ENCODE results near the gene TTC21A. TPM values are rescaled to one million over a fixed set of nuclear protein-coding genes. Genes with fewer than 3 reads are reported as not detected.

The TTC21A gene
- polyA plus RNA-seq, 4 donors: 1.7 to 12.7 (median 7.0) TPM

GRCh38 chr3:39146611-39147591, 39.4 kb downstream of the TTC21A start:
- Histone ChIP-seq H3K9me3 (ENCODE audit: control insufficient read depth in 2 of 2, insufficient read depth in 1 of 2, low read depth in 1 of 2, low read length in 1 of 2) (no peaks in the 10 kb centered on the region), H3K4me1 (ENCODE audit: control insufficient read depth in 3 of 3, insufficient read depth in 2 of 3, low read depth in 1 of 3, low read length in 2 of 3) (peaks cover 24 to 70% (median 39%) of the 10 kb centered on the region in 3 donors), H3K4me3 (ENCODE audit: low read depth in 1 of 3, low read length in 3 of 3) (peak overlapping the region in 1 of 3 donors; percentile 22), H3K36me3 (ENCODE audit: control insufficient read depth in 3 of 3, insufficient read depth in 2 of 3, low read depth in 1 of 3, low read length in 3 of 3) (peaks cover 11 to 58% (median 17%) of the 10 kb centered on the region in 3 donors), H3K27ac (ENCODE audit: low read depth in 1 of 3, low read length in 2 of 3) (peak overlapping the region; percentile 87 to 95 (median 88)), H3K27me3 (ENCODE audit: control insufficient read depth in 3 of 3, insufficient read depth in 3 of 3, low read length in 3 of 3) (no peaks in the 10 kb centered on the region)
- DNase-seq (peak; percentile 69 to 88), FAIRE-seq (no peak)
- 22 to 29% (median 24%) methylated on average over 15 of the region's 15 CpGs for WGBS, 3 donors

GRCh38 chr3:39147711-39148434, 40.4 kb downstream of the TTC21A start:
- peaks cover 8 to 48% (median 17%) of the 10 kb centered on the region in 3 donors for H3K36me3 ChIP-seq (ENCODE audit: control insufficient read depth in 3 of 3, insufficient read depth in 2 of 3, low read depth in 1 of 3, low read length in 3 of 3)
- peak overlapping the region; percentile 87 to 95 (median 88) for H3K27ac ChIP-seq (ENCODE audit: low read depth in 1 of 3, low read length in 2 of 3)
- WGBS, 3 donors: 28 to 55% (median 54%) methylated on average over 9 of the region's 9 CpGs
- H3K9me3 ChIP-seq (ENCODE audit: control insufficient read depth in 2 of 2, insufficient read depth in 1 of 2, low read depth in 1 of 2, low read length in 1 of 2): no peaks in the 10 kb centered on the region
- H3K4me3 ChIP-seq (ENCODE audit: low read depth in 1 of 3, low read length in 3 of 3): no peak overlapping the region
- DNase-seq (peak; percentile 45 to 72), FAIRE-seq (no peak)
- no peaks in the 10 kb centered on the region for H3K27me3 ChIP-seq (ENCODE audit: control insufficient read depth in 3 of 3, insufficient read depth in 3 of 3, low read length in 3 of 3)
- H3K4me1 ChIP-seq (ENCODE audit: control insufficient read depth in 3 of 3, insufficient read depth in 2 of 3, low read depth in 1 of 3, low read length in 2 of 3): peaks cover 21 to 63% (median 35%) of the 10 kb centered on the region in 3 donors

GRCh38 chr3:39148435-39149058, 41.1 kb downstream of the TTC21A start:
- H3K27ac ChIP-seq (ENCODE audit: low read depth in 1 of 3, low read length in 2 of 3): peak overlapping the region; percentile 87 to 95 (median 88)
- H3K4me1 ChIP-seq (ENCODE audit: control insufficient read depth in 3 of 3, insufficient read depth in 2 of 3, low read depth in 1 of 3, low read length in 2 of 3): peaks cover 21 to 60% (median 32%) of the 10 kb centered on the region in 3 donors
- FAIRE-seq: no peak
- H3K4me3 ChIP-seq (ENCODE audit: low read depth in 1 of 3, low read length in 3 of 3): no peak overlapping the region
- H3K27me3 ChIP-seq (ENCODE audit: control insufficient read depth in 3 of 3, insufficient read depth in 3 of 3, low read length in 3 of 3): no peaks in the 10 kb centered on the region
- peaks cover 8 to 42% (median 17%) of the 10 kb centered on the region in 3 donors for H3K36me3 ChIP-seq (ENCODE audit: control insufficient read depth in 3 of 3, insufficient read depth in 2 of 3, low read depth in 1 of 3, low read length in 3 of 3)
- DNase-seq: no peak
- 46 to 62% (median 60%) methylated on average over 9 of the region's 9 CpGs for WGBS, 3 donors
- H3K9me3 ChIP-seq (ENCODE audit: control insufficient read depth in 2 of 2, insufficient read depth in 1 of 2, low read depth in 1 of 2, low read length in 1 of 2): no peaks in the 10 kb centered on the region

DNA sequence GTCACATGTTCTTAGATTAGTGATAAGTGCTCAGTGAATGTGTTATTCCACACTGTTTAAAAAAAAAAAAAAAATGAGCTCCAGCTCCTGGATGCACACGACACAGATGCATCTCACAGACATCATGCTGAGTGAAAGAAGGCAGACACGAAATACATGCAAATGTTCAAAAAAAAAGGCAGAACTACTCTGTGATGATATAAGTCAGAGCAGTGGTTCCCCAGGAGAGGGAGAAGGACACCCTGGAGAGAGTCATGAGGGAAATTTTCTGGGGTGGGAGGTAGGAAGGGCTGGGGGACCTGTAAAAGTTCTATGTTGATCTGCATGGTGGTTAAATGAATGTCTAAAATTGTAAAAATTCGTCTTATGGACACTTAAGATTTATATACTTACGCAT, 41.6 kb downstream of the TTC21A start:
- Histone ChIP-seq H3K4me3 (ENCODE audit: low read depth in 1 of 3, low read length in 3 of 3) (no peak overlapping the region), H3K9me3 (ENCODE audit: control insufficient read depth in 2 of 2, insufficient read depth in 1 of 2, low read depth in 1 of 2, low read length in 1 of 2) (no peaks in the 10 kb centered on the region), H3K4me1 (ENCODE audit: control insufficient read depth in 3 of 3, insufficient read depth in 2 of 3, low read depth in 1 of 3, low read length in 2 of 3) (peaks cover 21 to 64% (median 32%) of the 10 kb centered on the region in 3 donors), H3K27ac (ENCODE audit: low read depth in 1 of 3, low read length in 2 of 3) (peak overlapping the region in 2 of 3 donors; percentile 87 to 95), H3K36me3 (ENCODE audit: control insufficient read depth in 3 of 3, insufficient read depth in 2 of 3, low read depth in 1 of 3, low read length in 3 of 3) (peaks cover 8 to 37% (median 12%) of the 10 kb centered on the region in 3 donors), H3K27me3 (ENCODE audit: control insufficient read depth in 3 of 3, insufficient read depth in 3 of 3, low read length in 3 of 3) (no peaks in the 10 kb centered on the region)
- DNase-seq (no peak), FAIRE-seq (no peak)
- 69 to 79% (median 76%) methylated on average over 4 of the region's 4 CpGs for WGBS, 3 donors

DNA sequence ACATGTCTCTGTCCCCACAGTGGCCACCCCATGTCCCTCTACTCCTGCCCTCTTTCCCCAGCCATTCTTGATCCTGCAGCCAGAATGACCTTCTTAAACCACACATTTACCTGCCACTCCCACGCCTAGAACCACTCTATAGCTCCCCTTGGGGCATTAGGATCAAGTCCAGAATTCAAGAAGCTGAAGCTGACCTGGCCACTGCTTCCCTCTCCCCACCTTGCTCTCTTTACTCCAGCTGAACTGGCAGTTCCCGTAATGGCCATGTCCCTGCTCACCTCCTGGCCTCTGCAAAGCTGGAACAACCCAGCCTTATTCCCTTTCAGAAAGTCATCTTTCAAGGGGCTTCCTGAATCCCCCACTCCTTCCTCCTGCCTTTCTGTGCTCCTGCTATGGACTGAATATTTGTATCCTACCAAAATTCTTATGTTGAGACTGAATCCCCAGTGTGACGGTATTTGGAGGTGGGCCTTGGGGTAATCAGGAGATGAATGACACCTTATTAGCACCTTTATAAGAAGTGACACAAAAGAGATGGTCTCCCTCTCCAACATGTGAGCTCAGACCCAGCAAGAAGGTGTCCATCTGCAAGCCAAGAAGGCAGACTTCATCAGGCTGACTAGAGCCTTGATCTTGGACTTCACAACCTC, 42.1 kb downstream of the TTC21A start:
- H3K27me3 ChIP-seq (ENCODE audit: control insufficient read depth in 3 of 3, insufficient read depth in 3 of 3, low read length in 3 of 3): no peaks in the 10 kb centered on the region
- no peak for DNase-seq
- H3K36me3 ChIP-seq (ENCODE audit: control insufficient read depth in 3 of 3, insufficient read depth in 2 of 3, low read depth in 1 of 3, low read length in 3 of 3): peaks cover 5 to 31% (median 7%) of the 10 kb centered on the region in 3 donors
- peak overlapping the region in 2 of 3 donors; percentile 22 to 100 for H3K27ac ChIP-seq (ENCODE audit: low read depth in 1 of 3, low read length in 2 of 3)
- H3K4me3 ChIP-seq (ENCODE audit: low read depth in 1 of 3, low read length in 3 of 3): no peak overlapping the region
- 77 to 88% (median 80%) methylated on average over 3 of the region's 3 CpGs for WGBS, 3 donors
- H3K4me1 ChIP-seq (ENCODE audit: control insufficient read depth in 3 of 3, insufficient read depth in 2 of 3, low read depth in 1 of 3, low read length in 2 of 3): peaks cover 21 to 70% (median 32%) of the 10 kb centered on the region in 3 donors
- no peaks in the 10 kb centered on the region for H3K9me3 ChIP-seq (ENCODE audit: control insufficient read depth in 2 of 2, insufficient read depth in 1 of 2, low read depth in 1 of 2, low read length in 1 of 2)
- no peak for FAIRE-seq

DNA sequence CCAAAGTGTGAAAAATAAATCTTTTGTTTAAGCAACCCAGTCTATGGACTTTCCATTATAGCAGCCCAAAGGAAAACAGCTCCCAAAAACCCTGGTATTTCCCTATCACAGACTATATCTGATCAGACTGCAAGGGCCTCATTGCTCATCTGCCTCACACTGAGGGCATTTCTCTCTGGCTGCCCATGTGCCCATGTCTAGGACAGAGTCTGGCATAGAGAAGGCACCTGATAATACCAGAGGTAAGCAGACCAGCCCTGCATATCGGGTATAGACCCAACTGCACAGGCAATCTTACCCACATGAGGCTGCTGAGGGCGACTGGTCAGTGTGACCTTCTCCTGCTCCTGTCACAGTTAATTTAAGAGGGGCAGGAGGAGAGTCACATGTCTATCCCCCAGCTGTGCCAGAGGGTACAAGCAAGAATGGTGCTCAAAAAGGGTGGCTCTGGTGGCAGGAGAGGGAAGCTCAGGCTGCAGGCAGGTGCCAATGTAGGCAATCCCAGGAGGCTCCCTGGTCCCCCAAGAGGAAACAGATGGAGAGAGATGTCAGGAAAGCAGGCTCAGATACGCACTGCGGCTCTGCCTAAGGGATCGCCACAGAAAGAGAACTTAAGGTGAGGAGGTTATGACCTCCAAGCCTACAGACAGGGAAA, 42.8 kb downstream of the TTC21A start:
- no peaks in the 10 kb centered on the region for H3K27me3 ChIP-seq (ENCODE audit: control insufficient read depth in 3 of 3, insufficient read depth in 3 of 3, low read length in 3 of 3)
- H3K9me3 ChIP-seq (ENCODE audit: control insufficient read depth in 2 of 2, insufficient read depth in 1 of 2, low read depth in 1 of 2, low read length in 1 of 2): no peaks in the 10 kb centered on the region
- H3K4me1 ChIP-seq (ENCODE audit: control insufficient read depth in 3 of 3, insufficient read depth in 2 of 3, low read depth in 1 of 3, low read length in 2 of 3): peaks cover 24 to 76% (median 32%) of the 10 kb centered on the region in 3 donors
- DNase-seq (peak in 1 of 2 donors; percentile 30), FAIRE-seq (no peak)
- peak overlapping the region in 2 of 3 donors; percentile 21 to 83 for H3K4me3 ChIP-seq (ENCODE audit: low read depth in 1 of 3, low read length in 3 of 3)
- H3K36me3 ChIP-seq (ENCODE audit: control insufficient read depth in 3 of 3, insufficient read depth in 2 of 3, low read depth in 1 of 3, low read length in 3 of 3): peaks cover 0 to 25% (median 3%) of the 10 kb centered on the region in 3 donors
- H3K27ac ChIP-seq (ENCODE audit: low read depth in 1 of 3, low read length in 2 of 3): peak overlapping the region; percentile 15 to 100 (median 96)
- WGBS, 3 donors: 64 to 73% (median 72%) methylated on average over 5 of the region's 5 CpGs

- Histone ChIP-seq H3K27me3 (ENCODE audit: control insufficient read depth in 3 of 3, insufficient read depth in 3 of 3, low read length in 3 of 3) (no peaks in the 10 kb centered on the region), H3K27ac (ENCODE audit: low read depth in 1 of 3, low read length in 2 of 3) (peak overlapping the region; percentile 96 to 100 (median 99)), H3K4me1 (ENCODE audit: control insufficient read depth in 3 of 3, insufficient read depth in 2 of 3, low read depth in 1 of 3, low read length in 2 of 3) (peaks cover 27 to 79% (median 34%) of the 10 kb centered on the region in 3 donors), H3K4me3 (ENCODE audit: low read depth in 1 of 3, low read length in 3 of 3) (peak overlapping the region; percentile 13 to 88 (median 83)), H3K36me3 (ENCODE audit: control insufficient read depth in 3 of 3, insufficient read depth in 2 of 3, low read depth in 1 of 3, low read length in 3 of 3) (peaks cover 0 to 22% (median 3%) of the 10 kb centered on the region in 3 donors), H3K9me3 (ENCODE audit: control insufficient read depth in 2 of 2, insufficient read depth in 1 of 2, low read depth in 1 of 2, low read length in 1 of 2) (no peaks in the 10 kb centered on the region)
- DNase-seq: peak in 1 of 2 donors; percentile 87
- WGBS, 3 donors: 33 to 50% (median 46%) methylated on average over 7 to 9 of the region's 9 CpGs
- no peak for FAIRE-seq
These were observed 43.5 kb downstream of the TTC21A start for GRCh38 chr3:39150803-39151631.

Measured in small intestine (tissue), 7 donors.